H1 (cell line): ENCODE measurements around the gene CHTF18. TPM values are rescaled to one million over a fixed set of nuclear protein-coding genes. Genes with fewer than 3 reads are reported as not detected.

Experiments
- CTCF ChIA-PET: fragments of 300-600 bp; sonication (Branson Sonifier 250); formaldehyde crosslinking; loops from one replicate; lab custom pipeline; 2021; ENCODE audit not compliant: partially characterized antibody; lab: Charles Lee
- POLR2A ChIA-PET: fragments of 300-600 bp; sonication (Branson Sonifier 250); formaldehyde crosslinking; loops from one replicate; lab custom pipeline; 2021; ENCODE audit warnings: inconsistent platforms; ENCODE audit not compliant: partially characterized antibody; lab: Charles Lee
- DNase-seq, 2 experiments: peaks; one replicate each; pipeline versions ENCODE4 v3.0.0 to v3.0.0-alpha.2; 2010 to 2022; ENCODE audit warnings: low spot score in 2 of 2, low read depth in 1 of 2, mixed read lengths in 1 of 2
- FAIRE-seq: peaks from 2 replicates; lab custom pipeline; 2011; peaks lifted over from hg19 to GRCh38; lab: Jason Lieb, UNC
- H2AFZ ChIP-seq: 2 replicates; pipeline ENCODE4 v1.8.1; 2012; ENCODE audit warnings: low read length, inconsistent platforms
- H2AK5ac ChIP-seq: 2 replicates; pipeline ENCODE4 v1.6.1; 2013; ENCODE audit warnings: low read depth, low read length
- H2BK120ac ChIP-seq: replicated peaks from 2 replicates; pipeline ENCODE3; 2013; ENCODE audit warnings: low read depth, low read length, inconsistent platforms
- H2BK12ac ChIP-seq: 2 replicates; pipeline ENCODE4 v1.6.1; 2013; ENCODE audit warnings: low read depth, low read length
- H2BK15ac ChIP-seq: 2 replicates; pipeline ENCODE4 v1.6.1; 2013; ENCODE audit warnings: low read length
- H2BK20ac ChIP-seq: 2 replicates; pipeline ENCODE4 v1.6.1; 2013; ENCODE audit warnings: low read length
- H2BK5ac ChIP-seq: 2 replicates; pipeline ENCODE4 v1.6.1; 2013; ENCODE audit warnings: low read depth, low read length
- H3K14ac ChIP-seq: 2 replicates; pipeline ENCODE4 v1.6.1; 2013; ENCODE audit warnings: inconsistent platforms; ENCODE audit not compliant: insufficient read length
- H3K18ac ChIP-seq: 2 replicates; pipeline ENCODE4 v1.6.1; 2013; ENCODE audit warnings: low read length; ENCODE audit errors: extremely low read depth
- H3K23ac ChIP-seq: 2 replicates; pipeline ENCODE4 v1.6.1; 2013; ENCODE audit warnings: inconsistent platforms; ENCODE audit not compliant: insufficient read length
- H3K23me2 ChIP-seq: 2 replicates; pipeline ENCODE4 v1.6.1; 2013; ENCODE audit warnings: low read depth, low read length
- H3K27ac ChIP-seq: 2 replicates; pipeline ENCODE4 v1.6.1; 2011; ENCODE audit warnings: low read depth, low read length, inconsistent platforms
- H3K27me3 ChIP-seq, 4 experiments: replicated peaks in 1 of 4; 1 replicate in 1 of 4; 2 replicates in 3 of 4; pipeline versions ENCODE4 v1.6.1 to v1.8.1; 2011 to 2013; ENCODE audit warnings: low read length in 3 of 4, mild to moderate bottlenecking in 3 of 4, inconsistent platforms in 2 of 4, mixed read lengths in 2 of 4, moderate library complexity in 1 of 4; ENCODE audit not compliant: control insufficient read depth in 3 of 4, insufficient read depth in 3 of 4; ENCODE audit errors: extremely low read depth in 1 of 4
- H3K36me3 ChIP-seq, 4 experiments: 2 replicates each; pipeline versions ENCODE4 v1.6.1 to v1.8.1; 2011 to 2013; ENCODE audit warnings: mild to moderate bottlenecking in 4 of 4, low read length in 3 of 4, moderate library complexity in 2 of 4, control low read depth in 1 of 4, inconsistent platforms in 1 of 4; ENCODE audit not compliant: insufficient read depth in 4 of 4, control insufficient read depth in 2 of 4
- H3K4ac ChIP-seq: replicated peaks from 2 replicates; pipeline ENCODE3; 2013; ENCODE audit warnings: low read length, low read depth, mixed read lengths, inconsistent platforms; ENCODE audit not compliant: insufficient read length
- H3K4me1 ChIP-seq, 4 experiments: replicated peaks in 1 of 4; 1 replicate in 1 of 4; 2 replicates in 3 of 4; pipeline versions ENCODE4 v1.6.1 to v1.8.1; 2011 to 2013; ENCODE audit warnings: low read length in 3 of 4, inconsistent platforms in 2 of 4, mixed read lengths in 1 of 4; ENCODE audit not compliant: insufficient read depth in 4 of 4, control insufficient read depth in 3 of 4
- H3K4me2 ChIP-seq, 2 experiments: 2 replicates each; pipeline versions ENCODE4 v1.6.1 to v1.8.1; 2011 to 2013; ENCODE audit warnings: low read depth in 2 of 2, low read length in 2 of 2, control low read depth in 1 of 2, inconsistent platforms in 1 of 2, mild to moderate bottlenecking in 1 of 2; ENCODE audit not compliant: insufficient read depth in 1 of 2
- H3K4me3 ChIP-seq, 4 experiments: fragments of 200-600, 300-600 bp in 1 of 4; sonication (generic), shearing (Covaris generic), sonication (Bioruptor Twin) in 1 of 4; 2 replicates each; pipeline versions ENCODE4 v1.5.1 to v1.8.1; 2011 to 2016; ENCODE audit warnings: low read length in 4 of 4, low read depth in 3 of 4, control low read depth in 2 of 4, inconsistent platforms in 2 of 4, mild to moderate bottlenecking in 2 of 4, mixed read lengths in 1 of 4, moderate library complexity in 1 of 4; ENCODE audit not compliant: insufficient read depth in 2 of 4; ENCODE audit errors: extremely low read depth in 1 of 4
- H3K56ac ChIP-seq: replicated peaks from 2 replicates; pipeline ENCODE3; 2013; ENCODE audit warnings: low read depth, mild to moderate bottlenecking, mixed read lengths, low read length, inconsistent platforms; ENCODE audit not compliant: insufficient read length
- H3K79me1 ChIP-seq: 2 replicates; pipeline ENCODE4 v1.6.1; 2013; ENCODE audit warnings: low read depth, low read length, control low read depth
- H3K79me2 ChIP-seq, 2 experiments: 2 replicates each; pipeline versions ENCODE4 v1.6.1 to v1.8.1; 2012 to 2013; ENCODE audit warnings: low read length in 2 of 2, mild to moderate bottlenecking in 2 of 2, inconsistent platforms in 1 of 2; ENCODE audit not compliant: insufficient read depth in 2 of 2, control insufficient read depth in 1 of 2
- H3K9ac ChIP-seq, 4 experiments: replicated peaks in 1 of 4; 1 replicate in 1 of 4; 2 replicates in 3 of 4; pipeline versions ENCODE4 v1.6.1 to v1.8.1; 2011 to 2013; ENCODE audit warnings: low read depth in 3 of 4, low read length in 3 of 4, control low read depth in 2 of 4, mild to moderate bottlenecking in 2 of 4, moderate library complexity in 2 of 4, inconsistent platforms in 1 of 4; ENCODE audit errors: extremely low read depth in 1 of 4
- H3K9me3 ChIP-seq, 2 experiments: 2 replicates each; pipeline versions ENCODE4 v1.6.1 to v1.8.1; 2012 to 2013; ENCODE audit warnings: mild to moderate bottlenecking in 2 of 2, moderate library complexity in 2 of 2, control low read depth in 1 of 2, inconsistent platforms in 1 of 2, low read depth in 1 of 2, low read length in 1 of 2, mixed read lengths in 1 of 2; ENCODE audit not compliant: insufficient read depth in 2 of 2
- H4K20me1 ChIP-seq, 2 experiments: replicated peaks in 1 of 2; 2 replicates each; pipeline versions ENCODE3 to v1.8.1; 2011 to 2013; ENCODE audit warnings: inconsistent platforms in 2 of 2, low read length in 2 of 2, mild to moderate bottlenecking in 1 of 2; ENCODE audit not compliant: insufficient read depth in 2 of 2, control insufficient read depth in 1 of 2
- H4K5ac ChIP-seq: 2 replicates; pipeline ENCODE4 v1.6.1; 2013; ENCODE audit warnings: low read length, low read depth, mixed read lengths, inconsistent platforms; ENCODE audit not compliant: insufficient read length
- H4K8ac ChIP-seq: 2 replicates; pipeline ENCODE4 v1.8.0; 2013; ENCODE audit warnings: mild to moderate bottlenecking, moderate library complexity, low read length, inconsistent platforms; ENCODE audit not compliant: insufficient read depth; ENCODE audit errors: extremely low read depth
- H4K91ac ChIP-seq: replicated peaks from 2 replicates; pipeline ENCODE3; 2013; ENCODE audit warnings: low read length, mixed read lengths, inconsistent platforms; ENCODE audit not compliant: insufficient read length
- YY1 ChIP-seq: IDR thresholded peaks from 2 replicates; pipeline ENCODE4 v1.6.1; 2011; ENCODE audit warnings: low read depth, mild to moderate bottlenecking, low read length
- WGBS, 2 experiments: shearing (Covaris generic) in 1 of 2; methylation state at CpG; one replicate each; pipeline versions ENCODE4 v1.1.6 to v1.1.7; 2013 to 2015; ENCODE audit warnings: low lambda C conversion rate in 2 of 2, mixed read lengths in 2 of 2, inconsistent platforms in 1 of 2, low coverage in 1 of 2, missing lambda C conversion rate in 1 of 2; ENCODE audit not compliant: insufficient replicate concordance in 2 of 2, insufficient coverage in 1 of 2, insufficient read length in 1 of 2; ENCODE audit errors: extremely low coverage in 1 of 2, missing lambda C conversion rate in 1 of 2; 5-methylcytosine and 5-hydroxymethylcytosine counted together
- polyA plus RNA-seq, 7 experiments: library from polyadenylated mRNA; depleted of rRNA in 3 of 7; stranded (reverse) in 5 of 7; unstranded in 2 of 7; fragments of >200 nt in 5 of 7; fragments of 200-250 nt in 2 of 7; gene quantifications; 1 replicate in 5 of 7; 2 replicates in 1 of 7; 4 replicates in 1 of 7; pipeline versions ENCODE4 v1.2.1 to v1.2.3, GENCODE V29; 2011 to 2013; ENCODE audit warnings: missing spikeins in 2 of 7, mixed read lengths in 2 of 7
- total RNA-seq: library from RNA; stranded (reverse); fragmentation: NEBNext Ultra II Directional; extraction: Animal tissue kit (Norgen Biotek cat#: 25700); gene quantifications from 2 replicates; pipeline ENCODE4 v1.2.1, GENCODE V29; 2021
- TF ChIP-seq, protein P1 (sequence below): IDR thresholded peaks from 2 replicates; pipeline ENCODE4 v1.6.1; 2012; ENCODE audit warnings: inconsistent platforms

The CHTF18 gene
- total and polyA plus RNA-seq, 2 of the 8 experiments (the other 6 are each of a cell fraction or from before 2014, with no cell fraction given): 75.3 to 104 TPM

DNA sequence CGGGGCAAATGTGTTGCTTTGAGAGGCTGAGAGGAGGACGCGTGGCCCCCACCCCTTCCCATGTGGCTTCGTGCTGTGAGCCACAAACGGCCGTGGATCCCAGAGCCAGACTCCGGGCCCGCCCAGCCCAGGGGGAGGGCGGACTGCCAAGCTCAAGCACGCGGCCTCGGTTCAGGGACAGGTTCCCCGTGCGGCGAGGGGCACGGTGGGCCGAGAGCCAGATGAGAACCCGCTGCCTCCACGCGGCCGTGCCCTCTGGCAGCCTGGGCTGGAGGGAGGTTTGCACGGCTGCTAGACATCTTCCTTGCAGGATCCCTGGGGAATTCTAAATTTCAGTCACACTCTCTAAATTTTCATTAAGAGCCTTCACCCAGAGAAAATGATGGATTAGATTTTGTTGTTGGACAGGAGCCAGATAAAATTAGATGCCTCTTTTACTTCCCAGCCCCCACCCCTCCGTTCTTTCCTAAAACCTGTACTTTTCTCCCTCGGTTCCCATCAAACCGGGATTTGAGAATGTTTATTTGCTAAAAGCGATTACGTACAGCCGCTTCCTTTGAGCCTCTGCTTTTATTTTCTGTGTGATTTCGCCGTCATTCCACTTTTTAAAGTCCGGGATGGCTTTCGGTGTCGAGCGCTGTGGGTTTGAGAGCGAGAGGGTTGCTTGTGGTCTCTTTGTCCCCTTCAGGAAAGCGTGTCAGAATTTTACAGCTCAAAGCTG, 37.1 kb downstream of the CHTF18 start:
- FAIRE-seq (no peak), DNase-seq (no peak)
- CTCF ChIA-PET: no interaction called here
- no peaks in the 10 kb centered on the region for H3K79me2 ChIP-seq
- H3K4me2 ChIP-seq: no peak overlapping the region
- peaks cover 0 to 14% (median 0%) of the 10 kb centered on the region in 4 experiments; a peak in 2 of 7 replicates for H3K4me1 ChIP-seq
- H2BK20ac ChIP-seq: no peak overlapping the region
- no peak overlapping the region for H3K9ac ChIP-seq
- POLR2A ChIA-PET: no interaction called here
- no peak overlapping the region for H3K4ac ChIP-seq
- no peaks in the 10 kb centered on the region for H3K27me3 ChIP-seq
- no peak overlapping the region for H2BK120ac ChIP-seq
- H3K79me1 ChIP-seq: no peaks in the 10 kb centered on the region
- H2AK5ac ChIP-seq: no peak overlapping the region
- H3K27ac ChIP-seq: no peak overlapping the region
- no peak overlapping the region for H3K56ac ChIP-seq
- no peak overlapping the region for H2AFZ ChIP-seq
- H3K14ac ChIP-seq: no peak overlapping the region
- no peak overlapping the region for H3K4me3 ChIP-seq
- H3K9me3 ChIP-seq: peaks cover 0 to 29% of the 10 kb centered on the region in 2 experiments; a peak in 1 of 4 replicates
- H3K23me2 ChIP-seq: no peaks in the 10 kb centered on the region
- no peak overlapping the region for H2BK5ac ChIP-seq
- TF ChIP-seq YY1: no peak
- TF ChIP-seq, protein P1, sequence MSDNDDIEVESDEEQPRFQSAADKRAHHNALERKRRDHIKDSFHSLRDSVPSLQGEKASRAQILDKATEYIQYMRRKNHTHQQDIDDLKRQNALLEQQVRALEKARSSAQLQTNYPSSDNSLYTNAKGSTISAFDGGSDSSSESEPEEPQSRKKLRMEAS: 0 out of 2 replicates have a peak, but pooled peaks have one; percentile 13
- TF ChIP-seq, all 59 proteins: peak for 1
- Histone ChIP-seq H4K8ac (peak overlapping the region; percentile 9; the same call in 1 of the 2 replicates), H3K36me3 (no peaks in the 10 kb centered on the region), H2BK12ac (no peak overlapping the region), H2BK15ac (no peak overlapping the region), H3K23ac (no peak overlapping the region), H4K91ac (no peak overlapping the region), H3K18ac (no peak overlapping the region), H4K5ac (no peak overlapping the region), H4K20me1 (peaks cover 0 to 3% of the 10 kb centered on the region in 2 experiments)
- whole genome bisulfite sequencing, 2 experiments: 95% methylated on average over 23 of the region's 36 CpGs; no CpG with 5 or more reads in 1 of the 2 experiments
